ENCODE measurements around the gene RANGRF. TPM values are rescaled to one million over a fixed set of nuclear protein-coding genes. Genes with fewer than 3 reads are reported as not detected.

The RANGRF gene
- total RNA-seq, 4 donors from 2014 or later, result 7.8 to 15.4 (median 12.6) TPM

DNA sequence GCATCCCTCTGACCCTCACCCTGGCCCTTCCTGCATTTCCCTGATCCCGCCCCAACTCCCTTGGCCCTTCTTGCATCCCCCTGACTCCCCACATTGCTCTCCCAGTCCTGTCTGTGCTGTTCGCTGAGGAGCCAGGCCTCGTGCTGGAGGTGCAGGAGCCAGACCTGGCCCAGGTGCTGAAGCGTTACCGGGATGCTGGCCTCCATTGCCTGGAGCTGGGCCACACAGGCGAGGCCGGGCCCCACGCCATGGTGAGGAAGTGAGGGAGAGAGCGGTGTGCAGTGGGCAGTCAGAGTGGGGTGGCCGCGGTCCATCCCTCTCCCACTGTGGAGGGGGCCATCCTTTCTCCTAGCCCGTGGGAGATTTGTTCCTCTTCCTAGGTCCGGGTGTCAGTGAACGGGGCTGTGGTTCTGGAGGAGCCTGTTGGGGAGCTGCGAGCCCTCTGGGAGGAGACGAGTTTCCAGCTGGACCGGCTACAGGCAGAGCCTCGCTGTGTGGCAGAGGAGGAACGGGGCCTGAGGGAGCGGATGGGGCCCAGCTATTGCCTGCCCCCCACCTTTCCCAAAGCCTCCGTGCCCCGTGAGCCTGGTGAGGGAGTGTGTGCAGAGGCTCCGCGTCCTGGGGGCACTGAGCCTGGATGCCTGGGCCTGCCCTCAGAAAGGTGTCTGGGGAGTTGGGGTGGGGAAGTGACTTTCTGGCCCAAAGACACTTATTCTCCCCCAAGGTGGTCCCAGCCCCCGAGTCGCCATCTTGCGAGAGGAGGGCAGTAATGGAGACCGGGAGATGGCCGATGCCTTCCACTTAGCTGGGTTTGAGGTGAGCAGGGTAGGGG lies 21.6 kb upstream of the RANGRF start:
- Histone ChIP-seq H3K27ac (no peak overlapping the region), H3K4me3 (no peak overlapping the region), H3K4me1 (no peaks in the 10 kb centered on the region), H3K36me3 (peaks cover 23 to 87% (median 29%) of the 10 kb centered on the region in 3 donors), H3K9me3 (no peaks in the 10 kb centered on the region), H3K27me3 (no peaks in the 10 kb centered on the region)
- intact Hi-C loops (cut with DNase I), result no loop called here
- TF ChIP-seq POLR2A (IDR thresholded peaks at IDR 0.05), result no peak
- TF ChIP-seq, protein P1, sequence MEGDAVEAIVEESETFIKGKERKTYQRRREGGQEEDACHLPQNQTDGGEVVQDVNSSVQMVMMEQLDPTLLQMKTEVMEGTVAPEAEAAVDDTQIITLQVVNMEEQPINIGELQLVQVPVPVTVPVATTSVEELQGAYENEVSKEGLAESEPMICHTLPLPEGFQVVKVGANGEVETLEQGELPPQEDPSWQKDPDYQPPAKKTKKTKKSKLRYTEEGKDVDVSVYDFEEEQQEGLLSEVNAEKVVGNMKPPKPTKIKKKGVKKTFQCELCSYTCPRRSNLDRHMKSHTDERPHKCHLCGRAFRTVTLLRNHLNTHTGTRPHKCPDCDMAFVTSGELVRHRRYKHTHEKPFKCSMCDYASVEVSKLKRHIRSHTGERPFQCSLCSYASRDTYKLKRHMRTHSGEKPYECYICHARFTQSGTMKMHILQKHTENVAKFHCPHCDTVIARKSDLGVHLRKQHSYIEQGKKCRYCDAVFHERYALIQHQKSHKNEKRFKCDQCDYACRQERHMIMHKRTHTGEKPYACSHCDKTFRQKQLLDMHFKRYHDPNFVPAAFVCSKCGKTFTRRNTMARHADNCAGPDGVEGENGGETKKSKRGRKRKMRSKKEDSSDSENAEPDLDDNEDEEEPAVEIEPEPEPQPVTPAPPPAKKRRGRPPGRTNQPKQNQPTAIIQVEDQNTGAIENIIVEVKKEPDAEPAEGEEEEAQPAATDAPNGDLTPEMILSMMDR (IDR thresholded peaks at IDR 0.05), result no peak
- no peak for DNase-seq
- WGBS, 2 donors, result 84 to 86% methylated on average over 12 to 15 of the region's 29 CpGs

DNA sequence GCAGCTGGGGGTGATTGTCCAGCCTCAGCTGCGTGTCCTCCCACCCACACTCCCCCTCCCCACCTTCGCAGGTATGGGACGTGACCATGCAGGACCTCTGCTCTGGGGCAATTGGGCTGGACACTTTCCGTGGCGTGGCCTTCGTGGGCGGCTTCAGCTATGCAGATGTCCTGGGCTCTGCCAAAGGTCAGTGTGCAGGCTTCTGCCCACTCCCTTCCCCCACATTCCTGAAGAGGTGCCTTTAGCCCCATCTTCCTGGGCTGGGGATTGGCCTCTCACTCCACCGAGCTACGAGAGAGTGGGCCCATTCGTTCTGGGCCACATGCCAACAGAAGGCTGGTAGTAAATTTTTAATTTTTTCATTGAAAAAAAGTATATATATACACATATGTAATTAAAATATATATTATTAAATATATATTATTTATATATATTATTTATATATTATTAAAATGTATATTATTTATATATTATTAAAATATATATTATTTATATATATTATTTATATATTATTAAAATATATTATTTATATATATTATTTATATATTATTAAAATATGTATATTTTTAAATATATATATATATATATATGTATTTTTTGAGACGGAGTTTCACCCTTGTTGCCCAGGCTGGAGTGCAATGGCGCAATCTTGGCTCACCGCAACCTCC lies 20.9 kb upstream of the RANGRF start:
- Histone ChIP-seq H3K4me3 (no peak overlapping the region), H3K9me3 (no peaks in the 10 kb centered on the region), H3K27me3 (no peaks in the 10 kb centered on the region), H3K36me3 (peaks cover 23 to 79% (median 28%) of the 10 kb centered on the region in 3 donors), H3K4me1 (no peaks in the 10 kb centered on the region), H3K27ac (no peak overlapping the region)
- WGBS, 2 donors, result 82 to 88% methylated on average over 10 to 12 of the region's 13 CpGs
- DNase-seq, result no peak
- intact Hi-C loops (cut with DNase I), result no loop called here
- TF ChIP-seq POLR2A (IDR thresholded peaks at IDR 0.05), result no peak
- TF ChIP-seq, protein P1 (IDR thresholded peaks at IDR 0.05), result no peak

DNA sequence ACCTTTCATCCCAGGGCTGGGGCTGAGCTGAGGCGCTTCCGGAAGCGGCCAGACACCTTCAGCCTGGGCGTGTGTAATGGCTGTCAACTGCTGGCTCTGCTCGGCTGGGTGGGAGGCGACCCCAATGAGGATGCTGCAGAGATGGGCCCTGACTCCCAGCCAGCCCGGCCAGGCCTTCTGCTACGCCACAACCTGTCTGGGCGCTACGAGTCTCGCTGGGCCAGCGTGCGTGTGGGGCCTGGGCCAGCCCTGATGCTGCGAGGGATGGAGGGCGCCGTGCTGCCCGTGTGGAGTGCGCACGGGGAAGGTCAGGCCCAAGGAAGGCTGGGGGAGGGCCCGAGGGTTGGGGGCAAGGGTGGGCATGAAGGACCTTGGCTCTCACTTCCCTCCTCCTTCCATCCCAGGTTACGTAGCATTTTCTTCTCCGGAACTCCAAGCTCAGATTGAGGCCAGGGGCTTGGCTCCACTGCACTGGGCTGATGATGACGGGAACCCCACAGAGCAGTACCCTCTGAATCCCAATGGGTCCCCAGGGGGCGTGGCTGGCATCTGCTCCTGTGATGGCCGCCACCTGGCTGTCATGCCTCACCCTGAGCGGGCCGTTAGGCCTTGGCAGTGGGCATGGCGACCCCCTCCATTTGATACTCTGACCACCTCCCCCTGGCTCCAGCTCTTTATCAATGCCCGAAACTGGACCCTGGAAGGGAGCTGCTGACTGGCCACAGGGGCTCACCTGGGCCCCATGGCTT lies 19.7 kb upstream of the RANGRF start:
- peaks cover 15 to 68% (median 18%) of the 10 kb centered on the region in 3 donors for H3K36me3 ChIP-seq
- 94 to 100% methylated on average over 4 to 5 of the region's 29 CpGs for WGBS, 2 donors
- intact Hi-C loops (cut with DNase I), result no loop called here

DNA sequence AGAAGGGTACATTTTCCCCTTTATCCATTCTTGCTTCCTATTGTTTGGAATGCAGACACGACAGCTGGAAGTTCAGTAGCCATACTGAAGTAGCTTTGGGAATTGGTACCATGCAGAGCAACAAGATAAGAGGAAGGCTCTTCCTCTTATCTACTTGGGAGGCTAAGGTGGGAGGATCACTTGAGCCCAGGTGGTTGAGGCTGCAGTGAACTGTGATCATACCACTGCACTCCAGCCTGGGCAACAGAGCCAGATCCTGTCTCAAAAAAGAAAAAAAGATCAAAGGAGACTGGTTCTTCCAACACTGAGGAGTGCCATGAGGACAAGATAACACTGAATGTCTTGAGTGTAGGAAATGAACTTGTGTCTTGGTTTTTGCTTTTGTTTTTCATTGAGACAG lies 16.0 kb upstream of the RANGRF start:
- TF ChIP-seq, protein P1 (IDR thresholded peaks at IDR 0.05), result no peak
- no peak for TF ChIP-seq POLR2A (IDR thresholded peaks at IDR 0.05)
- Histone ChIP-seq H3K9me3 (no peaks in the 10 kb centered on the region), H3K36me3 (peaks cover 0 to 31% (median 4%) of the 10 kb centered on the region in 3 donors), H3K27ac (no peak overlapping the region), H3K4me3 (no peak overlapping the region), H3K27me3 (no peaks in the 10 kb centered on the region), H3K4me1 (no peaks in the 10 kb centered on the region)
- 92 to 100% methylated on average over 1 of the region's 1 CpG for WGBS, 2 donors
- intact Hi-C loops (cut with DNase I), result no loop called here
- no peak for DNase-seq

More for the DNA sequence above, 19.7 kb upstream of the RANGRF start:
- Histone ChIP-seq H3K27me3 (no peaks in the 10 kb centered on the region), H3K4me1 (no peaks in the 10 kb centered on the region), H3K9me3 (no peaks in the 10 kb centered on the region), H3K4me3 (no peak overlapping the region), H3K27ac (no peak overlapping the region)
- no peak for DNase-seq
- no peak for TF ChIP-seq POLR2A (IDR thresholded peaks at IDR 0.05)
- TF ChIP-seq, protein P1 (IDR thresholded peaks at IDR 0.05), result no peak

Measured in esophagus squamous epithelium (tissue), 5 donors.